Neural progenitor cell (in vitro differentiated cells): ENCODE data around the gene LARGE1. TPM values are rescaled to one million over a fixed set of nuclear protein-coding genes. Genes with fewer than 3 reads are reported as not detected.
A peak's percentile ranks its signal among the peaks of the same experiment; 100 is the strongest.

Experiments
- DNase-seq: peaks from one replicate; pipeline ENCODE4 v3.0.0-alpha.2; 2016; ENCODE audit warnings: low spot score
- H2AFZ ChIP-seq: fragments of 200-600 bp; sonication (generic); replicated peaks from 2 replicates; pipeline ENCODE4 v1.6.1; 2016; ENCODE audit warnings: antibody characterized with exemption
- H3F3A ChIP-seq: fragments of 200-600 bp; sonication (generic); 2 replicates; pipeline ENCODE4 v1.6.1; 2016; ENCODE audit warnings: antibody characterized with exemption, low read depth
- H3K27ac ChIP-seq: fragments of 200-600 bp; sonication (generic); 2 replicates; pipeline ENCODE4 v1.5.1; 2016; ENCODE audit warnings: mild to moderate bottlenecking
- H3K27me3 ChIP-seq: fragments of 200-600 bp; sonication (generic); 2 replicates; pipeline ENCODE4 v1.6.1; 2016; ENCODE audit warnings: mild to moderate bottlenecking, moderate library complexity
- H3K36me3 ChIP-seq: fragments of 200-600 bp; sonication (generic); 2 replicates; pipeline ENCODE4 v1.5.1; 2016
- H3K4me1 ChIP-seq: fragments of 200-600 bp; sonication (generic); 2 replicates; pipeline ENCODE4 v1.6.1; 2016; ENCODE audit warnings: mixed run types
- H3K4me2 ChIP-seq: fragments of 200-600 bp; sonication (generic); 2 replicates; pipeline ENCODE4 v1.6.1; 2016
- H3K4me3 ChIP-seq: fragments of 200-600 bp; sonication (generic); 2 replicates; pipeline ENCODE4 v1.5.1; 2016
- H3K79me2 ChIP-seq: fragments of 200-600 bp; sonication (generic); 2 replicates; pipeline ENCODE4 v1.6.1; 2016; ENCODE audit warnings: low read depth
- H3K9ac ChIP-seq: fragments of 200-600 bp; sonication (generic); 2 replicates; pipeline ENCODE4 v1.6.1; 2016
- H3K9me3 ChIP-seq: fragments of 200-600 bp; sonication (generic); 2 replicates; pipeline ENCODE4 v1.5.1; 2016; ENCODE audit warnings: low read depth
- H4K20me1 ChIP-seq: fragments of 200-600 bp; sonication (generic); 2 replicates; pipeline ENCODE4 v1.6.1; 2016; ENCODE audit warnings: low read depth
- H3K27ac Mint-ChIP-seq: 3 replicates; pipeline ENCODE4 v1.8.0; 2021; ENCODE audit warnings: mixed read lengths
- H3K27me3 Mint-ChIP-seq: 2 replicates; pipeline ENCODE4 v1.8.0; 2022; ENCODE audit warnings: low read depth, mild to moderate bottlenecking, inconsistent platforms, moderate library complexity, mixed read lengths; ENCODE audit not compliant: insufficient read depth
- H3K36me3 Mint-ChIP-seq: 3 replicates; pipeline ENCODE4 v1.8.0; 2021; ENCODE audit warnings: mixed read lengths
- H3K4me1 Mint-ChIP-seq: 3 replicates; pipeline ENCODE4 v1.8.0; 2021; ENCODE audit warnings: mixed read lengths
- H3K4me3 Mint-ChIP-seq: 3 replicates; pipeline ENCODE4 v1.8.0; 2021; ENCODE audit warnings: mild to moderate bottlenecking, moderate library complexity, mixed read lengths
- H3K9me3 Mint-ChIP-seq: 3 replicates; pipeline ENCODE4 v1.8.0; 2020; ENCODE audit warnings: mixed read lengths
- EZH2 ChIP-seq: fragments of 200-600 bp; sonication (generic); IDR thresholded peaks from 2 replicates; pipeline ENCODE4 v1.6.1; 2017; ENCODE audit warnings: antibody characterized with exemption, mild to moderate bottlenecking, moderate library complexity
- EZH2phosphoT487 ChIP-seq: fragments of 200-600 bp; sonication (generic); IDR thresholded peaks from 2 replicates; pipeline ENCODE4 v1.6.1; 2017; ENCODE audit warnings: antibody characterized with exemption
- total RNA-seq: library from RNA; depleted of rRNA; stranded (reverse); fragments of >200 nt; gene quantifications from 2 replicates; pipeline ENCODE4 v1.2.3, GENCODE V29; 2015; ENCODE audit warnings: low replicate concordance
- TF ChIP-seq, protein P1 (sequence below): fragments of 200-600 bp; sonication (generic); IDR thresholded peaks from 2 replicates; pipeline ENCODE4 v1.5.1; 2017; ENCODE audit warnings: antibody characterized with exemption, mild to moderate bottlenecking

The LARGE1 gene
- total RNA-seq, 1 donor from 2014 or later, result 24.9 TPM

DNA sequence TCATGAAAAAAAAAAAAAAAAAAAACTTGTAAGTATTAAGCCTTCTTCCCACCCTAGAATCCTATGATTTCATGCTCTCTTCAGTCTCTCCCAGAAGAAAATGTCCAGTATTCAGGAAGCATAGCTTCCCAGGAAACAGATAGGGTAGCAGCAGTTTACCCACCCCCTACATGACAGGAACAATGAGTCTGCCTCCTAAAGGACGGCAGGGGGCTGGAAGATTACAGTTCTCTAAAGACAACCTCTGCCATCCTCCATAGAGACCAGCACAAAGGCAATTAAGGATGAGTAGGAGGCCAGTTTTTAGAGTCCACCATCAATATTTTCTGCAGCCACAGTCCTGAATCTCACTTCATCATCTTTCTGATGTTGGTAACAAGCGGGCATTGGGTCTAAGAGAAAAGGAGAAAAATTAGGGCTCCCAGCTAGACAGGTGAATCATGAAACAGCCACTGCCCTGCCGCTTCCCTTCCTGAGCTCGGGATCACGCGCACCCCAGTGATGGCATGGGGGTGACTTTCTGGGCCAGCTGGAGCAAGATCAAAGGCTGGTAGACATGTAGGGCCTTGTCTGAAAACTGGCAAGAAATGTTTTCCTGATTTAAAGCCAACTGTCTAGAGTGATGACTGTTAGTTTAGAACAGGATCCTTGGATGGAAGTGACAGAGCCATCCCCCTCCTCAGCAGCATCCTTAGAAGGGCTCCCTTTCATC lies 322.8 kb downstream of the LARGE1 start:
- Histone ChIP-seq H2AFZ (no peak overlapping the region), H3K9ac (no peak overlapping the region), H3K27ac (no peak overlapping the region), H3F3A (peaks cover 13% of the 10 kb centered on the region), H3K4me3 (peak overlapping the region; percentile 3), H3K4me1 (peaks cover 18% of the 10 kb centered on the region), H4K20me1 (peaks cover 16% of the 10 kb centered on the region), H3K27me3 (peaks cover 14% of the 10 kb centered on the region), H3K4me2 (peak overlapping the region; percentile 39), H3K36me3 (no peaks in the 10 kb centered on the region), H3K9me3 (no peaks in the 10 kb centered on the region), H3K79me2 (no peaks in the 10 kb centered on the region)
- Mint-ChIP-seq H3K36me3 (peaks cover 27% of the 10 kb centered on the region), H3K4me3 (no peak overlapping the region), H3K27me3 (peaks cover 4% of the 10 kb centered on the region), H3K9me3 (peaks cover 7% of the 10 kb centered on the region), H3K27ac (no peak overlapping the region), H3K4me1 (peaks cover 19% of the 10 kb centered on the region)
- TF ChIP-seq, protein P1, sequence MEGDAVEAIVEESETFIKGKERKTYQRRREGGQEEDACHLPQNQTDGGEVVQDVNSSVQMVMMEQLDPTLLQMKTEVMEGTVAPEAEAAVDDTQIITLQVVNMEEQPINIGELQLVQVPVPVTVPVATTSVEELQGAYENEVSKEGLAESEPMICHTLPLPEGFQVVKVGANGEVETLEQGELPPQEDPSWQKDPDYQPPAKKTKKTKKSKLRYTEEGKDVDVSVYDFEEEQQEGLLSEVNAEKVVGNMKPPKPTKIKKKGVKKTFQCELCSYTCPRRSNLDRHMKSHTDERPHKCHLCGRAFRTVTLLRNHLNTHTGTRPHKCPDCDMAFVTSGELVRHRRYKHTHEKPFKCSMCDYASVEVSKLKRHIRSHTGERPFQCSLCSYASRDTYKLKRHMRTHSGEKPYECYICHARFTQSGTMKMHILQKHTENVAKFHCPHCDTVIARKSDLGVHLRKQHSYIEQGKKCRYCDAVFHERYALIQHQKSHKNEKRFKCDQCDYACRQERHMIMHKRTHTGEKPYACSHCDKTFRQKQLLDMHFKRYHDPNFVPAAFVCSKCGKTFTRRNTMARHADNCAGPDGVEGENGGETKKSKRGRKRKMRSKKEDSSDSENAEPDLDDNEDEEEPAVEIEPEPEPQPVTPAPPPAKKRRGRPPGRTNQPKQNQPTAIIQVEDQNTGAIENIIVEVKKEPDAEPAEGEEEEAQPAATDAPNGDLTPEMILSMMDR, result no peak
- TF ChIP-seq EZH2phosphoT487, result no peak
- no peak for TF ChIP-seq EZH2
- DNase-seq, result peak; percentile 63

DNA sequence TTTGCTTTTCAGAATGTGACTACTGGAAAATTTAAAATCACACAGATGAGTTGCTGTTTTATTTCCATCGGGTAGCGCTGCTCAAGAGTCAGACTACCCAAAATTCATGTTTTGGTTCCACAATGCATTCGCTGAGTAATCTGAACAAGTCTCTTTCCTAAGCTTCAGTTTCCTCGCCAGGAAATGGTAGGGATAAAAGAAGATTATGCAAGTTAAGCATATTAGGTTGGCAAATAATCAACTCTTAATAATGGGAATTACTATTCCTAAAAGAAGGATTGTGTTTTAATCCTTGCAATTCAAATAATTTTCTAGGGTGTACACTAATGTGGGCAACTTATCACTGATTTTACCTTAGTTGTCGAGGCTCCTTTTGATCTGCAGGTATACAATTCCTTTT lies 326.5 kb downstream of the LARGE1 start:
- H3K27ac Mint-ChIP-seq, result no peak overlapping the region
- DNase-seq, result no peak

DNA sequence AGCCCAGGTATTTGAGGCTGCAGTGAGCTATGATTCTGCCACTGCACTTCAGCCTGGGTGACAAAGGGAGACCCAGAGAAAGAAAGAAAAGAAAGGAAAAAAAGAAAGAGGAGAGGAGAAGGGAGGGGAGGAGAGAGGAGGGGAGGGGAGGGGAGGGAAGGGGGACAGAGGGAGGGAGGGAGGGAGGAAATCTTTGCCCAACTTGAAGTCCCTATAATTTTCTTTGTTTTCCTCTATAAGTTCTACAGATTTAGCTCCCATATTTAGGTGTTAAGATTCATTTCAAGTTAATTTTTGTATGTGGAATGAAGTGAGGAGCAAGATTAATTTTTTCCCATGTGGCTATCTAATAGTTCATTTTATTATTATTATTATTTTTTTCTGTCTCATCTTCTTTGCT lies 328.3 kb downstream of the LARGE1 start:
- peaks cover 6% of the 10 kb centered on the region for H3K4me1 ChIP-seq
- H3K79me2 ChIP-seq, result no peaks in the 10 kb centered on the region
- Mint-ChIP-seq H3K36me3 (peaks cover 15% of the 10 kb centered on the region), H3K27ac (no peak overlapping the region), H3K4me3 (no peak overlapping the region), H3K4me1 (peaks cover 9% of the 10 kb centered on the region), H3K9me3 (no peaks in the 10 kb centered on the region), H3K27me3 (peaks cover 4% of the 10 kb centered on the region)
- no peak for DNase-seq
- no peak overlapping the region for H3K4me3 ChIP-seq
- no peak overlapping the region for H3K4me2 ChIP-seq
- peaks cover 14% of the 10 kb centered on the region for H3K27me3 ChIP-seq
- H3K9ac ChIP-seq, result no peak overlapping the region
- no peak overlapping the region for H2AFZ ChIP-seq
- no peak for TF ChIP-seq EZH2
- no peaks in the 10 kb centered on the region for H3K36me3 ChIP-seq
- peaks cover 5% of the 10 kb centered on the region for H4K20me1 ChIP-seq
- no peak overlapping the region for H3K27ac ChIP-seq
- H3K9me3 ChIP-seq, result no peaks in the 10 kb centered on the region
- H3F3A ChIP-seq, result peaks cover under 1% of the 10 kb centered on the region

More for the DNA sequence above, 326.5 kb downstream of the LARGE1 start:
- Histone ChIP-seq H3K27ac (no peak overlapping the region), H3K4me1 (peaks cover 18% of the 10 kb centered on the region), H3K4me3 (no peak overlapping the region), H3K4me2 (no peak overlapping the region), H3K9me3 (no peaks in the 10 kb centered on the region), H3K9ac (no peak overlapping the region), H3K79me2 (no peaks in the 10 kb centered on the region), H3K36me3 (no peaks in the 10 kb centered on the region), H4K20me1 (peaks cover 16% of the 10 kb centered on the region), H3K27me3 (peaks cover 14% of the 10 kb centered on the region), H2AFZ (no peak overlapping the region), H3F3A (peaks cover 13% of the 10 kb centered on the region)
- no peak overlapping the region for H3K4me3 Mint-ChIP-seq
- TF ChIP-seq, protein P1, result no peak
- no peak for TF ChIP-seq EZH2phosphoT487
- TF ChIP-seq EZH2, result no peak
- peaks cover 13% of the 10 kb centered on the region for H3K36me3 Mint-ChIP-seq
- peaks cover under 1% of the 10 kb centered on the region for H3K9me3 Mint-ChIP-seq
- peaks cover 4% of the 10 kb centered on the region for H3K27me3 Mint-ChIP-seq
- peaks cover 19% of the 10 kb centered on the region for H3K4me1 Mint-ChIP-seq

DNA sequence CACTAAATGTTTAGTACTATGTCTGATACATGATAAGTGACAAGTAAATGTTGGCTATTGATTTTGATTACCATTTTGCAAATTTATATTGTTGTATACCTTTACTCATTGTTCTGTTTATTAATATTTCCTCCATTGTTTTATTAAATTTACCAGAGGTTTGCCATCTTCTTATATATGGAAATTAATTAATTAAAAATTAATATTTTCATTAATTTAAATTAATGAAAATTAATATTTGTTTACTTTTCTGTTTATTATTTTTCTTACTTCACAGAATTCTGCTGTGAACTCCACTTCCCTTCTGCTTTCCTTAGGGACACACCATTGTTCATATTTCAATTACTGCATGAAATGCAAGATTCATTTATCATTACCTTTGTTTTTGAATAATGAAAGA lies 331.0 kb downstream of the LARGE1 start:
- no peak overlapping the region for H3K27ac Mint-ChIP-seq
- H3K4me3 Mint-ChIP-seq, result no peak overlapping the region
- no peaks in the 10 kb centered on the region for H3K9me3 ChIP-seq
- no peak for DNase-seq
- H4K20me1 ChIP-seq, result no peaks in the 10 kb centered on the region
- H3K9me3 Mint-ChIP-seq, result peaks cover 3% of the 10 kb centered on the region
- H3K9ac ChIP-seq, result no peak overlapping the region
- no peak overlapping the region for H2AFZ ChIP-seq
- no peak overlapping the region for H3K27ac ChIP-seq
- H3K36me3 ChIP-seq, result no peaks in the 10 kb centered on the region
- peaks cover 8% of the 10 kb centered on the region for H3K4me1 Mint-ChIP-seq
- peaks cover 4% of the 10 kb centered on the region for H3K27me3 Mint-ChIP-seq
- no peak for TF ChIP-seq EZH2phosphoT487
- TF ChIP-seq EZH2, result no peak
- TF ChIP-seq, protein P1, result no peak
- peaks cover 6% of the 10 kb centered on the region for H3K4me1 ChIP-seq
- no peaks in the 10 kb centered on the region for H3F3A ChIP-seq
- H3K36me3 Mint-ChIP-seq, result peaks cover 15% of the 10 kb centered on the region
- no peak overlapping the region for H3K4me3 ChIP-seq
- no peak overlapping the region for H3K4me2 ChIP-seq
- no peaks in the 10 kb centered on the region for H3K27me3 ChIP-seq
- no peaks in the 10 kb centered on the region for H3K79me2 ChIP-seq
